GM19438 (cell line): Measurements from ENCODE around the gene WDTC1.
"Not testable (repeated sequence)": the region's sequence is repeated elsewhere in the genome, so short reads cannot be mapped to it uniquely, and the experiment has no call there.

Experiments
- ATAC-seq: cut with Tn5 transposase; IDR thresholded peaks from one replicate; pipeline ENCODE4 v1.9.1; 2021; ENCODE audit warnings: low read depth; ENCODE audit not compliant: unreplicated experiment

The WDTC1 gene

DNA sequence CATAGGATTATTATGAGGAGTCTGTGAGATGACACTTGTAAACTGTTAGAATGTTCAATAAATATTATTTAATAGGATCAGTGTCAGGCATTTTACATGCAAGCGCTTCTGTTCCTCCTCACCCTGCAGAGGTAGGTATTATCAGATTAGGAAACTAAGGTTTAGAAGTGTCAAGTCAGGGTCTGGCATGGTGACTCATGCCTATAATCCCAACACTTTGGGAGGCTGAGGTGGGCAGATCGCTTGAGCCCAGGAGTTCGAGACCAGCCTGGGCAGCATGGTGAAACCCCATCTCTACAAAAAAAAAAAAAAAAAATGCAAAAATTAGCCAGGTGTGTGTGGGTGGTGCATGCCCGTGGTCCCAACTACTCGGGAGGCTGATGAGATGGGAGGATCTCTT, 9.2 kb downstream of the WDTC1 start:
- ATAC-seq, result not testable (repeated sequence)

DNA sequence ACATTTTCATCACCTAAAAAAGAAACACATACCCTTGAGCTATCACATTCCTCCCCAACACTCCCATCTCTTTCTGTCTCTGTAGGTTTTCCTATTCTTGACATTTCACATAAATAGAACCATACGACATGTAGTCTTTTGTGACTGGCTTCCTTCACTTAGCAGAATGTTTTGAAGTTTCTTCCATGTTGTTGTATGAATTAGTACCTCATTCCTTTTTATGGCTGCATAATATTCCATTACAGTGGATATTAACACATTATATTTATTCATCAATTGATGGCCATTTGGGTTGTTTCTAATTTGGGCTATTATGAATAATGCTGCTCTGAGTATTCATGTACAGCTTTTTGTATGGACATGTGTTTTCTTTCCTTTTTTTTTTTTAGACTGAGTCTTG, 11.8 kb downstream of the WDTC1 start:
- no peak for ATAC-seq

DNA sequence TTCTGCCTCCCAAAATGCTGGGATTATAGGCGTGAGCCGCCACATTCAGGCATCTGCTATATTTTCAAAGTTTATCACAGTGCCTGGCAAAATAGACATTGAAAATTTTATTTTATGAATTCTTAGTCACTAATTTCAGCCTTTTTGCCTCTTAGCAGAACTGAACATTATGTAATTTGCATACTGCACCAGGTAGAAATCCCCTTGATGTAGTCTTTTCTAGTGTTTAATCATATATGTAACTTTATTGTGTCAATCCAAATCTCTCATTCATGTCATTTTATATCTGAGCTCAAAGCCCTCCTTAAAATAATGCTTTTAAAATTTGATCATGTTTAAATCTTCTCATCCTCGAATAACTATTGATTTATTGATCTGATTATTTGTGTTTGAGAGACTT, 19.2 kb downstream of the WDTC1 start:
- no peak for ATAC-seq

DNA sequence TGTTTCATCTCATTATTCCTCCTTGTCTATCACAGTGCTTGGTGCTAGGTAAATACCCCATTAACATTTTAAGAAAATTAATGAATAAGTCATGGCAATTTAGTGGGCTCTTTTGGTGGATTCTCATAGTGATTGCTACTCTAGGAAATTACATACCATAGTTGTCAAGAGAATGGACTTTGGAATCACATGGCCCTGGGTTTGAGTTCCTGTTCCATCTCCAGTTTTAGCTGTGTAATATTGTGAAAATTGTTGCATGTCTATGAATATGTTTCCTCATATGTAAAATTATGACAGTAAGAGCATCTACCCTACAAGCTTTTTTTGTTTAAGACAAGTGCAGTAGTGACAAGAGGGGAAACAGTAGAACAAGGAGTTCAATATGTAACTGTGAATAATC, 20.7 kb downstream of the WDTC1 start:
- ATAC-seq, result no peak

DNA sequence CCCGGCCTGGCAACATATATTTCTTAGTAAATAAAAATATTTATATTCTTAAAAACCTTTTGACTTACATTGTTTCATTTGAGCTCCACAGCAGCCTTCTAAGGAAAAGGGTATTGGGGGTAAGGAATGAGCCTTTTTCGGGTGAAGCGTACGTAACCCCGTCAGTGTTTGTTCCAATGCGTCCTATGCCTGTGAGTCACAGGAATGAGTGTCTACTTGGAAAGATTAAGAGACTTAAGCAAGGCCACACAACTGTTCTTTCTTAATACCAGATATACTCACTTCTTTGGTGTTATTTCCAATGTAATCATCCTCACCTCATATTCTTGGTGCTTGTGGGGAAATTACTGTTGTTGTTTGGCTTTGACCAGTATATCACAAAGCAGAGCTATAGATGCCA, 22.7 kb downstream of the WDTC1 start:
- no peak for ATAC-seq

DNA sequence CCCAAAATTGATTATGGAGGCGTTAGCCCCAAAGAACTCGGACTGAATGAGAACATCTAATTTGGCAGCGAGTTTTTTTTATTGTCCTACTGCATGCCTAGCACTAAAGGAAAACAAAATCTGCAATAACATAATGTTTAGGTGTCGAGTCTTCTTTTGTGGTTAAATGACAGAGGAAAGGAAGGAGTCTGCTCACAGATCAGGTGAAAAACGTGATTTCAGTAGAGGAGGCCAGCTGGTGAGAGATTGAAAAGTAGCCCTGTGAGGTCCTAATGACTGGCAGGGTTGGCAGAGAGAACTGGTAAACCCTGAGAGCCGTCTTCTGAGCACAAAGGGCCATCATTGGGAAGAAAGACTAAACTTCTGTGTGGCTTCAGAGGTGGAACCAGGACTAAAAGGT, 24.2 kb downstream of the WDTC1 start:
- ATAC-seq, result no peak

DNA sequence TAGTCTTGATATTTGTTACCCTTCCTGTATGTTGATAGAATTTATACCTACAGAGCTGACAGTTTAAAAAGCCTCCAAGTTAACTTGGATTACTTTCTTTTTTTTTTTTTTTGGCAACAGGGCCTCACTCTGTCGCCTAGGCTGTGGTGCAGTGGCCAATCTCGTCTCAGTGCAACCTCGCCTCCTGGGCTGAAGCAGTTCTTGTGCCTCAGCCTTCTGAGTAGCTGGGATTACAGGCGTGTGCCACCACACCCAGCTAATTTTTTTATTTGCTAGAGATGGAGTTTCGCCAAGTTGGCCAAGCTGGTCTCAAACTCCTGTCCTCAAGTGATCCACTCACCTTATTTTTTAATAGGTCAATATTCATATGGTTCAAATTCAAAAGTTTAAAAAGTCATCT, 32.7 kb downstream of the WDTC1 start:
- ATAC-seq, result no peak

DNA sequence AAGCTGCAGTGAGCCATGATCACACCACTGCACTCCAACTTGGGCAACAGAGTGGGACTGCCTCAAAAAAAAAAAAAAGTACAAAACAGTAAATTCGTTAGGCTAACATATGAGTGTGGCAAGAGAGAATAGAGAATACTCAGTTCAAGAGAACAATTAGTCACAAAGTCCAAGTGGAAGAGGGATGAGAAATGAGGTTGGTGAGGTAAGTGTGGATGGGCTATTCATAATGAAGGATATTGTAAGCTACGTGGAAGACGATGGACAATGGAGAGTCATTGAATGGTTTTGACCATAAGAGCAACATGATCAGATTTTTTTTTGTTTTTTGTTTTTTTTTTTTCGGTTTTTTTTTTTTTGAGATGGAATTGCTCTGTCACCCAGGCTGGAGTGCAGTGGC, 34.8 kb downstream of the WDTC1 start:
- no peak for ATAC-seq

DNA sequence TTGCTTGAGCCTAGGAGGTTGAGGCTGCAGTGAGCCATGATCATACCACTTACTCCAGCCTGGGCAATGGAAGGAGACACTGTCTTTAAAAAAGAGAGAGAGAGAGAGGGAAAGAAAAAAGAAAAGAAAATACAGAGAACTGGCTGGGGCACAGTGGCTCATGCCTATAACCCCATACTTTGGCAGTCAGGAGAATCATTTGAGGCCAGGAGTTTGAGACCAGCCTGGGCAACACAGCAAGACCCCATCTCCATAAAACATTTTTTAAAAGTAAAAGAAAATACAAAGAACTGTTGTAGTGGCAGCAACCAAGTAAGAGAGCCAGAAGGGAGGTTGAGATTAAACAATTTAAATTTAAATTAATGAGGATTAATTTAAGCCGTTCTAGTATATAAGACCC, 39.8 kb downstream of the WDTC1 start:
- no peak for ATAC-seq

DNA sequence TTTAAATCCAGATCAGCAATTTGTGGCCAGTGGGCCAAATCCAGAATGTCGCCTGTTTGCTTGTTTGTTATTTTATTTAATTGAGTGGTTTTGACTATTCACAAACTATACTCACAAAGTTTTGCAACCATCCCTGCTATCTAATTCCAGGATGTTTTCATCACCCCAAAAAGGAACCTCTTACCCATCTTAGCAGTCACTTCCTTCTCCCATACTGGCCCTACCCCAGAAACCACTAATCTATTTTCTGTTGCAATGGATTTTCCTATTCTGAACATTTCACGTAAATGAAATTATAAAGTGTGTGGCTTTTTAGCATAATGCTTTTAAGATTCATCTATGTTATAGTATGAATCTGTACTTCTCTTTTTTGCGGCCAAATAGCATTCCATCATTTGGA, 41.3 kb downstream of the WDTC1 start:
- no peak for ATAC-seq

DNA sequence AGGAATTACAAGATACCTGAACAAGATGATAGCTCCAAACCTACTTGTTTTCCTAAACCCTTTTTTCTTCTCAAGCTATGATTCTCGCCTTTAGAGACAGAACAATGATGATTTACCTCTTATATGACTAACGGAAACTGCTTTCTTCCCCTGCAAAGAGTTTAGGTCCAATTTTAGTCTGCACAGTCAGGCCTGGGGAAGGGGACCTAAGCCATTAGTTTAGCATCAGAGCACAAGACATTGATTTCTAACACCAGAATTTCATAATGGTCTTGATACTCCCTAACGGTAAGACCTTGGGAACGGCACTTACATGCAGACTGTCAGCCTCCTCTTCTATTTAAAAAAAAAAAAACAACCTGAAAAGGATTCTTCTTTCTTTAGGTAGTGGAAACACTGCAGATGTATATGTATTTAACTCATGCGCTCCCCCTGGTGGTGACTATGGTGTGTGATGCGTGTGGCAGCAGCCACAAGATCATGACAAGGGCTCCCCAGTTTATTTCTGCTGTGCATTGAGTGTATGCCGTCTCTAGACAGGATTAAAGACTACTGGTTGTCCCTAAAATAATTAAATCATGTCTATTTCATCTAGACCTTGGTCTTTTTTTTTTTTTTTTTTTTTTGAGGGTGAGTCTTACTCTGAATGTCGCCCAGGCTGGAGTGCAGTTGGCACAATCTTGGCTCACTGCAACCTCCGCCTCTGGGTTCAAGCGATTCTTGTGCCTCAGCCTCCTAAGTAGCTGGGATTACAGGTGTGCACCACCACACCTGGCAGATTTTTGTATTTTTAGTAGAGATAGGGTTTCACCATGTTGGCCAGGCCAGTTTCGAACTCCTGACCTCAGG, 50.2 kb downstream of the WDTC1 start:
- ATAC-seq, result no peak

DNA sequence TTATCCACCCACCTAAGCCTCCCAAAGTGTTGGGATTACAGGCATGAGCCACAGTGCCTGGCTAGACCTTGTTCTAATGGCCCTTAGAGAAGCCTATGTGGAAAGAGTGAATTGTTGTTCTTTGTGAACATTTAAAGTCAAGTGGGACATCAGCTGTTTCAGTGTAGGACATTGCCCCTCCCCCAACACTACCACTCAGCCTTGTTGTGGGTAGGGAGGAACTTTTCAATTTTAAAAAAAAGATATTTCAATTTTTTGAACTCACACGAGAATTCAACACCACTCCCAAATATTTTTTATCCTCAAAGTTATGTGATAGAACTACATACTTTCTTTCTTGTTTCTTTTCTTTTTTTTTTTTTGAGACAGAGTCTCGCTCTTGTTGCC, 50.8 kb downstream of the WDTC1 start:
- no peak for ATAC-seq

DNA sequence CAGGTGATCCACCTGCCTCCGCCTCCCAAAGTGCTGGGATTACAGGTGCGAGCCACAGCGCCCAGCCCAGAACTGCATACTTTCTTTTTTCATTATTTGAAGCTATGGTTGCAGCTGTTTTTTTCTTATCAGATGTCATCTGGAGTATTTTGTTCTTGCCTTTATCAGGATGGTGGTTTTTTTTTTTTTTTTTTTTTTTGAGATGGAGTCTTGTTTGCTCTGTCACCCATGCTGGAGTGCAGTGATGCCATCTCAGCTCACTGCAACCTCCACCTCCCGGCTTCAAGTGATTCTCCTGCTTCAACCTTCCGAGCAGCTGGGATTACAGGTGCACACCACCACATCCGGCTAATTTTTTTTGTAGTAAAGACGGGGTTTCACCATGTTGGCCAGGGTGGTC, 51.4 kb downstream of the WDTC1 start:
- not testable (repeated sequence) for ATAC-seq

DNA sequence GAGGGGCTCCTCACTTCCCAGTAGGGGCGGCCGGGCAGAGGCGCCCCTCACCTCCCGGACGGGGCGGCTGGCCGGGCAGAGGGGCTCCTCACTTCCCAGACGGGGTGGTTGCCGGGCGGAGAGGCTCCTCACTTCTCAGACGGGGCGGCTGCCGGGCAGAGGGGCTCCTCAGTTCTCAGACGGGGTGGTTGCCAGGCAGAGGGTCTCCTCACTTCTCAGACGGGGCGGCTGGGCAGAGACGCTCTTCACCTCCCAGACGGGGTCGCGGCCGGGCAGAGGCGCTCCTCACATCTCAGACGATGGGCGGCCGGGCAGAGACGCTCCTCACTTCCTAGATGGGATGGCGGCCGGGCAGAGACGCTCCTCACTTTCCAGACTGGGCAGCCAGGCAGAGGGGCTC, 54.7 kb downstream of the WDTC1 start:
- ATAC-seq, result not testable (repeated sequence)

DNA sequence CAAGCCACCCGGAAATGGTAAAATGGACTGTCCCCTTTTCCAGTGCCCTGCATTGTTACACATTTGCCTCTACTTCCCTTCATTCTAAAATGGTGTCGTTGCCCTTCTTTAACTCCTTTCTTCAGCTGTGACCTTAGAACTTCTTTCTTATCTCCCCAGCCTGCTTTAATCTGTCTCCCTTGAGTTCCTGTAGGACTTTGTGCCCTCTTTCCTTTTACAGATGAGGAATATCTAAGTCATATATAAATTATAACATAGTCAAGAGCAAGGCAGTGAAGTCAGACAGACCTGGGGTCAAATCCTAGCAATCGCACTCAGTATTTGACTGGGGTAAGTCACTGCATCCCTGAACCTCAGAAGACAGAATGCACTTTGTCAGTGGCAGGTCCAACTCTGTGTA, 56.1 kb downstream of the WDTC1 start:
- no peak for ATAC-seq

DNA sequence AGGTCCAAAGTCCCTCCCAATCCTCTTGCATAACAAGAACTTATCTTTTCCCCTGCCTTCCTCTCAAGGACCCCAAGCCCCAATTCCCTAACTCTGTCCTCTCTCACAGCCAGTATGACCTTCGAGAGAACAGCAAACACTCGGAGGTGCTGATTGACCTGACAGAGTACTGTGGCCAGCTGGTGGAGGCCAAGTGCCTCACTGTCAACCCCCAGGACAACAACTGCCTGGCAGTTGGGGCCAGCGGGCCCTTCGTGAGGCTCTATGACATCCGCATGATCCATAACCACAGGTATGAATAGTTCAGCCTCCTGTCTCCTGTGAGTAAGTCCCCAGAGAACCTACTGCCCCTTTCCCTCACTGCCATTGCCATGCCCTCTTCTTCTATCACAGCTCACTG, 57.7 kb downstream of the WDTC1 start:
- ATAC-seq, result no peak

DNA sequence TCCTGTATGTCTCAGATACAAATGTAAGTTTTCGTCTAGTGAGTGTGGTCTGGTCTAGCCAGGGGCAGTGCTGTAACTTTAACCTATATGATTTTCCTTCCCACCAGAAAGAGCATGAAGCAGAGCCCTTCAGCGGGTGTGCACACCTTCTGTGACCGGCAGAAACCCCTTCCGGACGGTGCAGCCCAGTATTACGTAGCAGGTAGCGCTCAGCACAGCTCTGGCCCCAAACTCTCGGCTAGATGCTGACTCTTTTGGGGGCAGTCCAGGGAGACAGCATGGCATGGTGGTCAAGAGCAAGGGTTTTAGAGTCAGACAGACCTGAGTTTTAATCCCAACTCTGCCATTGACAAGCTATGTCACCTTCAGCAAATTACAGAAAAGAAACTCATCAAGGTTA, 59.5 kb downstream of the WDTC1 start:
- no peak for ATAC-seq

DNA sequence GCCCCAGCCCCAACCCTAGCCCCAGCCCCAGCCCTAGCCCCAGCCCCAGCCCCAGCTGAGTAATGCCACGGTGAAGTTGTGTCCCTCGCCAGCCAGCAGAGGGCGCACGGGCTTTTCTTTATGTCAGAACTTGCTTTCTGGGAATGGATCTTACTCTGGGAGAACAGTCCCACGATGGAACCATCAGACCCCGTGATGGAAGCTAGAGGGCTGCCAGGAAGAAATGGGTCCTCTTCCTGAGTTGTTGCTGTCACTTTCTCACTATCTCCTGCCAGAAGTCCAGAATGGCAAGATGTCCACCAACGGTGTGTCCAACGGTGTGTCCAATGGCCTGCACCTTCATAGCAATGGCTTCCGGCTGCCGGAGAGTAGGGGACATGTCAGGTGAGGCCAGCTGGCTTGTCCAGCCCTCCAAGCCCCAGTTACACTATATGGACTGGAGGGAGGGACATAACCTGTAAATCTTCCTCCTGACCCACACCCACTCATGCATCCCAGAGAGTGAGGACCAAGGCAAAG, 62.4 kb downstream of the WDTC1 start:
- ATAC-seq, result no peak

DNA sequence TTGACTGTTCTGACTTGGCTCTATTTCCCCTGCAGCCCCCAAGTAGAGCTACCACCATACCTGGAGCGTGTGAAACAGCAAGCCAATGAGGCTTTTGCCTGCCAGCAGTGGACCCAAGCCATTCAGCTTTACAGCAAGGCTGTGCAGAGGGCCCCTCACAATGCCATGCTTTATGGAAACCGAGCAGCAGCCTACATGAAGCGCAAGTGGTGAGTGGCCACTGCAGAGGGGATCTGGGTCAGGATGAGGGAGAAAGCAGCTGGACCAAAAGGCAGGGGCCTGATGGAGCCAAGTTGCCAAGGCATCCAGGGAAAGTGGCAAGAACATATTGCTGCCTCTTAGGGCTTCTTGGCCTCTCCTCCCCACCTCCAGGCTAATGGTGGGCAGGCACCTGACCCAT, 63.5 kb downstream of the WDTC1 start:
- ATAC-seq, result no peak

DNA sequence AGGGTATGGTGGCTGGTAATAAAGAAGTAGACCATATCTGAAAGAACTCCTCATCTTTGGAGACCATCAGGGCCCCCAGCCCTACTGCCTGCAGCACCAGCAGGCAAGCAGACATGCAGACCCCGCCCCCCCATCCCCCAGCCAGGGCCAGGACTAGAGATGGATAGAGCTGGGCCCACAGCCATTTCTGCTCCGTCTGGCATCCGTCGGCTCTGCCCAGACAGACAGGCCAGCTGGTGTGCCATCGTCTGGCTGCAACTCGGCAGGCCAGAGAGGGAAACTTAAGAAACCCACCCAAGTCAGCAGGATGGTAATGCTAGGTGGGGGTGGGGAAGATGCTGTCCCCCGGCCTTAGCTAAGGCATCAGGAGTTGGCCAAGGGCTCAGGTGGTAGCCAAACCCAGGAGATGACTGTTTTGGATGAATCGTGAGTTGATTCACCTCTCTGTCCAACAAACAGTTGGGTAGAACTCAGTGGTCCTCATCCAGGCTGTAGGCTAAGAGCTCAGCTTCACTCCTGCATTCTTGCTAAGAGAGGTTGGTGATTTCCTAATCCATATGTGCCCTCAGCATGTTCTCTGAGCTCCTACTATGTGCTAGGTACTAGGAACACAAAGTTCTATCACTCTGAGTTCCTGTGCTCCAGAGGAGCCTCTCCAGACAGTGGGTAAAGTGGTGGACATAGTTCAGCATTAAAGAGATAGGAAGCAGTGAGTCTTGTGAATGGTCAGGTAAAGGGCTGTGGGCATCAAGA, 64.4 kb downstream of the WDTC1 start:
- no peak for ATAC-seq

DNA sequence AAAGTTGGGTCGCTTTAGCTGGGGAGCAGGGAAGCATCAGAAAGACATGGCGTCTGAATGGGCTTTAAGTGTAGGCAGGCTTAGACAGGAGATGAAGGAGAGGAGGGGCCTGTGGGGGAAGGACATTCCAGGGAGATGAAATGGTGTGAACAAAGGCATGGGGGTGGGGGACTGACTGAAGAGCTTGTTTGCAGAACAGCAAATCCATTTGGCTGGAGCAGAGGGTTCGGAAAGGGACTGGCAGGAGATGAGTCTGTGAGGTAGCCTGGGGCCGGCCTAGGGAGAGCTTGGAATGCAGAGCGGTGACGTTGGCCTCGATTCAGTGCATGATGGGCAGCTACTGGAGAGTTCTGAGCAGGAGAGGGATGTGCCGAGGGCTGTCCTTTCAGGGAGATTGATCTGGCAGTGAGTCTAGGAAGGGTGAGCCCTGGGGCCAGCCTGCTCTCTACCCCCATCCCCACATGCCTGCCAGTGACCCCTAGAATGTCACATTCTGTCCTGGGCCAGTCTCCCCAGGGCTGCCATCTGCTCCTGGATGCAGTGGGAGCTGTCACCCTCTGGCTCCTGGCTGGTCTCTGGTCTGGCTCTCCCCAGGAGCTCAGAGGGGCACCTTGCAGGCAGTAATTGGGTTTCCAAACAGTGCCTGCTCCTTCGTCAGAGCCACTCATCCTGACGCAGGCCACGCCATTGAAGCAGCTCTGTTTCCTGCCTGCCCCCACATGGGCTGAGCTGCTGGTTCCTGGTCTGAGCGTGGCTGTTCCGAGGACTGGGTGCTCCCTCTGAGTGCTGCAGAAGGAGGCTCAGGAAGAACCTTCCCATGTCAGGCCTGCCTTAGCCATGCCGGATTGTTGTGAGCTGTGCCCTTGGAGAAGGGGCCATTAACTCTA, 65.2 kb downstream of the WDTC1 start:
- no peak for ATAC-seq
